Activated naive CD4-positive, alpha-beta T cell treated with anti-CD3 and anti-CD28 coated beads, Interleukin-2, amount 50 U/mL, for 72 hours (primary cell): ENCODE measurements around the gene PLCB1. TPM values are rescaled to one million over a fixed set of nuclear protein-coding genes. Genes with fewer than 3 reads are reported as not detected.
"Not testable (repeated sequence)": the region's sequence is repeated elsewhere in the genome, so short reads cannot be mapped to it uniquely, and the experiment has no call there.

Source experiments
- ATAC-seq, 2 donors: fragments of 150-1000 bp; cut with Tn5 transposase; 2 replicates each; pipeline ENCODE4 v1.10.0; 2021; ENCODE audit warnings: mild to moderate bottlenecking in 2 of 2, moderate library complexity in 2 of 2
- DNase-seq, 2 donors: peaks; one replicate each; pipeline ENCODE4 v3.0.0; 2021 to 2022; ENCODE audit warnings: low spot score in 2 of 2
- H3K27ac Mint-ChIP-seq, 2 donors: one replicate each; pipeline ENCODE4 v1.8.0; 2022; ENCODE audit warnings: mild to moderate bottlenecking in 2 of 2, mixed read lengths in 2 of 2
- H3K36me3 Mint-ChIP-seq, 2 donors: one replicate each; pipeline ENCODE4 v1.8.0; 2022; ENCODE audit warnings: mixed read lengths in 2 of 2
- H3K9me3 Mint-ChIP-seq, 2 donors: one replicate each; pipeline ENCODE4 v1.8.0; 2022; ENCODE audit warnings: mixed read lengths in 2 of 2
- total RNA-seq, 2 donors: library from RNA; stranded (reverse); gene quantifications; one replicate each; pipeline ENCODE4 v1.2.3, GENCODE V29; 2022

The PLCB1 gene
- total RNA-seq, 2 donors from 2014 or later: 0.56 to 2.1 TPM

GRCh38 chr20:8150591-8150990 lies 18.5 kb downstream of the PLCB1 start:
- H3K36me3 Mint-ChIP-seq: no peaks in the 10 kb centered on the region
- no peaks in the 10 kb centered on the region for H3K9me3 Mint-ChIP-seq
- DNase-seq: no peak
- no peak for ATAC-seq
- no peak overlapping the region for H3K27ac Mint-ChIP-seq

GRCh38 chr20:8151372-8151771 lies 19.3 kb downstream of the PLCB1 start:
- no peak for DNase-seq
- no peaks in the 10 kb centered on the region for H3K36me3 Mint-ChIP-seq
- H3K9me3 Mint-ChIP-seq: no peaks in the 10 kb centered on the region
- H3K27ac Mint-ChIP-seq: no peak overlapping the region
- no peak for ATAC-seq

GRCh38 chr20:8152183-8152582 lies 20.1 kb downstream of the PLCB1 start:
- Mint-ChIP-seq H3K36me3 (no peaks in the 10 kb centered on the region), H3K9me3 (no peaks in the 10 kb centered on the region), H3K27ac (no peak overlapping the region)
- no peak for DNase-seq
- no peak for ATAC-seq

GRCh38 chr20:8152847-8153246 lies 20.8 kb downstream of the PLCB1 start:
- no peaks in the 10 kb centered on the region for H3K9me3 Mint-ChIP-seq
- H3K36me3 Mint-ChIP-seq: peaks cover 0 to under 1% of the 10 kb centered on the region in 2 donors
- no peak overlapping the region for H3K27ac Mint-ChIP-seq
- DNase-seq (no peak), ATAC-seq (peak; percentile 44 to 65)

GRCh38 chr20:8153281-8153908 lies 21.3 kb downstream of the PLCB1 start:
- ATAC-seq: peak; percentile 20 to 51
- DNase-seq: no peak
- H3K27ac Mint-ChIP-seq: no peak overlapping the region
- H3K9me3 Mint-ChIP-seq: no peaks in the 10 kb centered on the region
- peaks cover 0 to 6% of the 10 kb centered on the region in 2 donors for H3K36me3 Mint-ChIP-seq

GRCh38 chr20:8154638-8155037 lies 22.6 kb downstream of the PLCB1 start:
- ATAC-seq: no peak
- H3K27ac Mint-ChIP-seq: no peak overlapping the region

GRCh38 chr20:8155229-8155628 lies 23.2 kb downstream of the PLCB1 start:
- peaks cover 4 to 5% of the 10 kb centered on the region in 2 donors for H3K9me3 Mint-ChIP-seq
- no peak overlapping the region for H3K27ac Mint-ChIP-seq
- H3K36me3 Mint-ChIP-seq: peaks cover 4 to 18% of the 10 kb centered on the region in 2 donors
- ATAC-seq (no peak), DNase-seq (no peak)

More at GRCh38 chr20:8154638-8155037, 22.6 kb downstream of the PLCB1 start:
- H3K9me3 Mint-ChIP-seq: no peaks in the 10 kb centered on the region
- no peak for DNase-seq
- H3K36me3 Mint-ChIP-seq: peaks cover 0 to 12% of the 10 kb centered on the region in 2 donors

- ATAC-seq: no peak
- Mint-ChIP-seq H3K9me3 (peaks cover 4 to 6% of the 10 kb centered on the region in 2 donors), H3K36me3 (peaks cover 5 to 20% of the 10 kb centered on the region in 2 donors), H3K27ac (no peak overlapping the region)
- DNase-seq: no peak
Observed at GRCh38 chr20:8155812-8156211, 23.7 kb downstream of the PLCB1 start.

GRCh38 chr20:8156235-8157079 lies 24.4 kb downstream of the PLCB1 start:
- ATAC-seq (peak; percentile 87 to 96), DNase-seq (no peak)
- Mint-ChIP-seq H3K9me3 (peaks cover 4 to 6% of the 10 kb centered on the region in 2 donors), H3K27ac (peak overlapping the region in 1 of 2 donors; percentile 90), H3K36me3 (peaks cover 5 to 20% of the 10 kb centered on the region in 2 donors)

GRCh38 chr20:8159217-8159616 lies 27.2 kb downstream of the PLCB1 start:
- not testable (repeated sequence) for H3K27ac Mint-ChIP-seq, DNase-seq, H3K9me3 Mint-ChIP-seq, ATAC-seq
- H3K36me3 Mint-ChIP-seq: peaks cover 5 to 20% of the 10 kb centered on the region in 2 donors

GRCh38 chr20:8161264-8162071 lies 29.4 kb downstream of the PLCB1 start:
- ATAC-seq (peak in 1 of 2 donors; percentile 36), DNase-seq (no peak)
- H3K9me3 Mint-ChIP-seq: peaks cover 4 to 6% of the 10 kb centered on the region in 2 donors
- peaks cover 5 to 20% of the 10 kb centered on the region in 2 donors for H3K36me3 Mint-ChIP-seq
- no peak overlapping the region for H3K27ac Mint-ChIP-seq

GRCh38 chr20:8162610-8163009 lies 30.5 kb downstream of the PLCB1 start:
- peaks cover 4 to 6% of the 10 kb centered on the region in 2 donors for H3K9me3 Mint-ChIP-seq
- ATAC-seq (no peak), DNase-seq (no peak)
- peaks cover 5 to 20% of the 10 kb centered on the region in 2 donors for H3K36me3 Mint-ChIP-seq
- H3K27ac Mint-ChIP-seq: no peak overlapping the region

GRCh38 chr20:8163543-8163942 lies 31.5 kb downstream of the PLCB1 start:
- Mint-ChIP-seq H3K36me3 (peaks cover 5 to 13% of the 10 kb centered on the region in 2 donors), H3K9me3 (peaks cover 4 to 6% of the 10 kb centered on the region in 2 donors)
- no peak for ATAC-seq

GRCh38 chr20:8166730-8167129 lies 34.7 kb downstream of the PLCB1 start:
- Mint-ChIP-seq H3K27ac (no peak overlapping the region), H3K36me3 (no peaks in the 10 kb centered on the region)
- DNase-seq: no peak

More at GRCh38 chr20:8163543-8163942, 31.5 kb downstream of the PLCB1 start:
- DNase-seq: no peak
- H3K27ac Mint-ChIP-seq: no peak overlapping the region

GRCh38 chr20:8168785-8169288 lies 36.8 kb downstream of the PLCB1 start:
- ATAC-seq (no peak), DNase-seq (no peak)
- H3K27ac Mint-ChIP-seq: no peak overlapping the region
- H3K36me3 Mint-ChIP-seq: no peaks in the 10 kb centered on the region
- H3K9me3 Mint-ChIP-seq: no peaks in the 10 kb centered on the region

More at GRCh38 chr20:8166730-8167129, 34.7 kb downstream of the PLCB1 start:
- no peaks in the 10 kb centered on the region for H3K9me3 Mint-ChIP-seq
- ATAC-seq: no peak

- DNase-seq (no peak), ATAC-seq (no peak)
- Mint-ChIP-seq H3K36me3 (no peaks in the 10 kb centered on the region), H3K9me3 (no peaks in the 10 kb centered on the region), H3K27ac (no peak overlapping the region)
Observed at GRCh38 chr20:8170921-8171320, 38.9 kb downstream of the PLCB1 start.
